ENCODE data around the gene SLC35D2.
"Not testable (repeated sequence)": the region's sequence is repeated elsewhere in the genome, so short reads cannot be mapped to it uniquely, and the experiment has no call there.

Gene SLC35D2

GRCh38 chr9:96399325-96399633, 15.8 kb upstream of the SLC35D2 start:
- no peak for DNase-seq

GRCh38 chr9:96398582-96399324, 15.2 kb upstream of the SLC35D2 start:
- no peak for DNase-seq

- no peak for DNase-seq
These were observed 12.5 kb upstream of the SLC35D2 start for GRCh38 chr9:96395964-96396363.

- no peak for DNase-seq
These were observed 11.5 kb upstream of the SLC35D2 start for GRCh38 chr9:96394832-96395496.

- DNase-seq = no peak
These were observed 8.8 kb upstream of the SLC35D2 start for GRCh38 chr9:96392263-96392662.

- DNase-seq = no peak
These were observed 7.7 kb upstream of the SLC35D2 start for GRCh38 chr9:96391021-96391765.

- DNase-seq = no peak
These were observed 4.6 kb upstream of the SLC35D2 start for GRCh38 chr9:96388144-96388543.

- DNase-seq = no peak
These were observed 2.6 kb upstream of the SLC35D2 start for GRCh38 chr9:96386157-96386556.

- DNase-seq = no peak
These were observed 709 bp downstream of the SLC35D2 start for GRCh38 chr9:96382839-96383164.

GRCh38 chr9:96382175-96382574, 1.3 kb downstream of the SLC35D2 start:
- DNase-seq = no peak

GRCh38 chr9:96381696-96382095, 1.8 kb downstream of the SLC35D2 start:
- DNase-seq = no peak

GRCh38 chr9:96381125-96381524, 2.4 kb downstream of the SLC35D2 start:
- no peak for DNase-seq

- no peak for DNase-seq
These were observed 4.0 kb downstream of the SLC35D2 start for GRCh38 chr9:96379461-96379860.

- DNase-seq = no peak
These were observed 5.3 kb downstream of the SLC35D2 start for GRCh38 chr9:96378187-96378586.

- DNase-seq = no peak
These were observed 6.3 kb downstream of the SLC35D2 start for GRCh38 chr9:96376891-96377874.

GRCh38 chr9:96375507-96375906, 8.0 kb downstream of the SLC35D2 start:
- DNase-seq = not testable (repeated sequence)

- DNase-seq = no peak
These were observed 15.6 kb downstream of the SLC35D2 start for GRCh38 chr9:96367943-96368342.

GRCh38 chr9:96363175-96363967, 20.1 kb downstream of the SLC35D2 start:
- no peak for DNase-seq

- DNase-seq = not testable (repeated sequence)
These were observed 21.4 kb downstream of the SLC35D2 start for GRCh38 chr9:96362119-96362518.

- DNase-seq = no peak
These were observed 21.8 kb downstream of the SLC35D2 start for GRCh38 chr9:96361668-96362067.

- DNase-seq = no peak
These were observed 22.5 kb downstream of the SLC35D2 start for GRCh38 chr9:96360976-96361375.

GRCh38 chr9:96360523-96360922, 23.0 kb downstream of the SLC35D2 start:
- DNase-seq = not testable (repeated sequence)
